Thymus (tissue), 14 donors: Measurements from ENCODE around the gene LRWD1. TPM values are rescaled to one million over a fixed set of nuclear protein-coding genes. Genes with fewer than 3 reads are reported as not detected.
A peak's percentile ranks its signal among the peaks of the same experiment; 100 is the strongest.

Experiments used
- DNase-seq, 9 donors: peaks; one replicate each; pipeline ENCODE4 v3.0.0-alpha.2; 2013; ENCODE audit warnings: low spot score in 9 of 9, low read depth in 6 of 9, missing footprints in 1 of 9
- H3K27ac ChIP-seq, 2 donors: one replicate each; pipeline ENCODE4 v1.5.1; 2013; ENCODE audit warnings: control low read depth in 1 of 2, low read depth in 1 of 2, low read length in 1 of 2, mild to moderate bottlenecking in 1 of 2, moderate library complexity in 1 of 2
- H3K27me3 ChIP-seq, 2 donors: one replicate each; pipeline ENCODE4 v1.5.1; 2013; ENCODE audit warnings: low read length in 1 of 2; ENCODE audit not compliant: control insufficient read depth in 2 of 2, insufficient read depth in 1 of 2
- H3K36me3 ChIP-seq, 2 donors: one replicate each; pipeline ENCODE4 v1.5.1; 2013; ENCODE audit warnings: low read length in 1 of 2, mild to moderate bottlenecking in 1 of 2, moderate library complexity in 1 of 2; ENCODE audit not compliant: control insufficient read depth in 2 of 2, insufficient read depth in 2 of 2
- H3K4me1 ChIP-seq, 2 donors: one replicate each; pipeline ENCODE4 v1.5.1; 2013; ENCODE audit warnings: low read length in 2 of 2; ENCODE audit not compliant: control insufficient read depth in 2 of 2, insufficient read depth in 2 of 2
- H3K4me3 ChIP-seq, 2 donors: one replicate each; pipeline ENCODE4 v1.5.1; 2013; ENCODE audit warnings: low read length in 2 of 2, control low read depth in 1 of 2, mild to moderate bottlenecking in 1 of 2
- H3K9me3 ChIP-seq, 2 donors: one replicate each; pipeline ENCODE4 v1.5.1; 2013; ENCODE audit warnings: low read length in 1 of 2, mild to moderate bottlenecking in 1 of 2; ENCODE audit not compliant: control insufficient read depth in 2 of 2, insufficient read depth in 1 of 2
- WGBS: extraction: QIAGEN DNeasy Blood & Tissue Kit; methylation state at CpG from one replicate; pipeline ENCODE4 v1.1.7; 2013; 5-methylcytosine and 5-hydroxymethylcytosine counted together
- long read RNA-seq, 10 donors: transcript quantifications; one replicate each; lab custom pipeline, GENCODE V29; 2026
- polyA plus RNA-seq: library from polyadenylated mRNA; stranded (reverse); fragments of 200-250 nt; gene quantifications from one replicate; pipeline ENCODE4 v1.2.3, GENCODE V29; 2013
- total RNA-seq: library from RNA; stranded (reverse); fragments of 120-200 nt; gene quantifications from one replicate; pipeline ENCODE4 v1.2.4, GENCODE V29; 2013
- donor health status: healthy.

Gene LRWD1
- total RNA-seq (16.2 TPM), polyA plus RNA-seq (19.9 TPM)
- long read RNA-seq, donor 1, result 0 reads
- long read RNA-seq, donor 2, result 0 reads
- long read RNA-seq, donor 3, transcript LRWD1-201 (15 exons, 2,215 nt), result major isoform, 8 of 17 reads
- long read RNA-seq, donor 3, partial matches to known transcripts, result 9 of 17 reads
- long read RNA-seq, donor 3, other reads (novel, unspliced or antisense), result 0 of 17 reads
- long read RNA-seq, donor 4, partial matches to known transcripts, result 0 of 1 reads
- long read RNA-seq, donor 4, other reads (novel, unspliced or antisense), result 0 of 1 reads
- long read RNA-seq, donor 5, transcript LRWD1-201 (15 exons, 2,215 nt), result major isoform, 5 of 35 reads
- long read RNA-seq, donor 5, partial matches to known transcripts, result 30 of 35 reads
- long read RNA-seq, donor 5, other reads (novel, unspliced or antisense), result 0 of 35 reads
- long read RNA-seq, donor 6, transcript LRWD1-201 (15 exons, 2,215 nt), result major isoform, 9 of 10 reads
- long read RNA-seq, donor 6, partial matches to known transcripts, result 0 of 10 reads
- long read RNA-seq, donor 6, other reads (novel, unspliced or antisense), result 0 of 10 reads
- long read RNA-seq, donor 7, partial matches to known transcripts, result 42 of 248 reads
- long read RNA-seq, donor 7, other reads (novel, unspliced or antisense), result 206 of 248 reads
- long read RNA-seq, donor 8, partial matches to known transcripts, result 0 of 2 reads
- long read RNA-seq, donor 8, other reads (novel, unspliced or antisense), result 0 of 2 reads
- long read RNA-seq, donor 9, transcript LRWD1-201 (15 exons, 2,215 nt), result major isoform, 5 of 5 reads
- long read RNA-seq, donor 9, partial matches to known transcripts, result 0 of 5 reads
- long read RNA-seq, donor 9, other reads (novel, unspliced or antisense), result 0 of 5 reads
- long read RNA-seq, donor 10, partial matches to known transcripts, result 6 of 10 reads
- long read RNA-seq, donor 10, other reads (novel, unspliced or antisense), result 0 of 10 reads

GRCh38 chr7:102464577-102465280 is at the start of gene LRWD1, which contains the start of gene ALKBH4:
Gene LRWD1 (plus strand): TSS chr7:102464984. CDS start chr7:102465081, 97 bp downstream.
Gene ALKBH4 (minus strand): TSS chr7:102464863. CDS start chr7:102464836, 27 bp downstream.
- Histone ChIP-seq H3K4me3 (peak within 1 kb of the TSS; percentile 83 to 100), H3K36me3 (peaks cover 8 to 22% of the 10 kb centered on the region in 2 donors), H3K27ac (peak within 1 kb of the TSS in 1 of 2 donors; percentile 63), H3K9me3 (no peaks in the 10 kb centered on the region), H3K27me3 (no peaks in the 10 kb centered on the region), H3K4me1 (peaks cover 9 to 17% of the 10 kb centered on the region in 2 donors)
- DNase-seq, result peak; percentile 64 to 93 (median 85)
- under 1% methylated on average over 81 of the region's 81 CpGs for WGBS

- WGBS, result 61% methylated on average over 12 of the region's 12 CpGs
- peak in 1 of 9 donors; percentile 56 for DNase-seq
- peak overlapping the region; percentile 79 to 86 for H3K27ac ChIP-seq
- H3K4me1 ChIP-seq, result peaks cover 10 to 43% of the 10 kb centered on the region in 2 donors
- H3K9me3 ChIP-seq, result no peaks in the 10 kb centered on the region
- H3K27me3 ChIP-seq, result no peaks in the 10 kb centered on the region
- H3K36me3 ChIP-seq, result peaks cover 19 to 57% of the 10 kb centered on the region in 2 donors
- no peak overlapping the region for H3K4me3 ChIP-seq
These were observed 49.0 kb upstream of the LRWD1 start for GRCh38 chr7:102415685-102416225.

- Histone ChIP-seq H3K4me3 (no peak overlapping the region), H3K27ac (peak overlapping the region; percentile 59 to 79), H3K9me3 (no peaks in the 10 kb centered on the region), H3K27me3 (no peaks in the 10 kb centered on the region), H3K36me3 (peaks cover 17 to 50% of the 10 kb centered on the region in 2 donors), H3K4me1 (peaks cover 14 to 50% of the 10 kb centered on the region in 2 donors)
- DNase-seq, result no peak
- WGBS, result 92% methylated on average over 6 of the region's 6 CpGs
These were observed 48.4 kb upstream of the LRWD1 start for GRCh38 chr7:102416406-102416805.

DNA sequence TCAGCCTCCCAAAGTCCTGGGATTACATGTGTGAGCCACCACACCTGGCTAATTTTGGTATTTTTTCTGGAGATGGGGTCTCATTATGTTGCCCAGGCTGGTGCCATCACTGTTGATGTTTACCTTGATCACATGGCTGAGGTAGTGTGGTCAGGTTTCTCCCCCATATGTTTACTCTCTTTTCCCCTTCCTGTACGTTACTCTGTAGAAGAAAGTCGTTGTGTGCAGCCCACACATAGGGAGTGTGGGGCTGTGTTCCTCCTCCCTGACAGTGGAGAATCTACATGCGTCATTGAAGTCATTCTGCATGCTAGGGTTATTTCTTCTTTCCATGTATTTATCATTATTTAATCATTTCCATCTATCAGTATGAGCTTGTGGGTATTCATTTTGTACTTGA is 47.7 kb upstream of the LRWD1 start:
- peak in 1 of 9 donors; percentile 63 for DNase-seq
- peaks cover 14 to 51% of the 10 kb centered on the region in 2 donors for H3K4me1 ChIP-seq
- H3K36me3 ChIP-seq, result peaks cover 23 to 48% of the 10 kb centered on the region in 2 donors
- H3K9me3 ChIP-seq, result no peaks in the 10 kb centered on the region
- 39% methylated on average over 3 of the region's 3 CpGs for WGBS
- no peaks in the 10 kb centered on the region for H3K27me3 ChIP-seq
- peak overlapping the region in 1 of 2 donors; percentile 41 for H3K27ac ChIP-seq
- no peak overlapping the region for H3K4me3 ChIP-seq

- Histone ChIP-seq H3K36me3 (peaks cover 18 to 35% of the 10 kb centered on the region in 2 donors), H3K9me3 (no peaks in the 10 kb centered on the region), H3K4me3 (no peak overlapping the region), H3K4me1 (peaks cover 11 to 46% of the 10 kb centered on the region in 2 donors), H3K27me3 (no peaks in the 10 kb centered on the region), H3K27ac (no peak overlapping the region)
- 98% methylated on average over 5 of the region's 5 CpGs for WGBS
- no peak for DNase-seq
These were observed 46.2 kb upstream of the LRWD1 start for GRCh38 chr7:102418592-102418991.

DNA sequence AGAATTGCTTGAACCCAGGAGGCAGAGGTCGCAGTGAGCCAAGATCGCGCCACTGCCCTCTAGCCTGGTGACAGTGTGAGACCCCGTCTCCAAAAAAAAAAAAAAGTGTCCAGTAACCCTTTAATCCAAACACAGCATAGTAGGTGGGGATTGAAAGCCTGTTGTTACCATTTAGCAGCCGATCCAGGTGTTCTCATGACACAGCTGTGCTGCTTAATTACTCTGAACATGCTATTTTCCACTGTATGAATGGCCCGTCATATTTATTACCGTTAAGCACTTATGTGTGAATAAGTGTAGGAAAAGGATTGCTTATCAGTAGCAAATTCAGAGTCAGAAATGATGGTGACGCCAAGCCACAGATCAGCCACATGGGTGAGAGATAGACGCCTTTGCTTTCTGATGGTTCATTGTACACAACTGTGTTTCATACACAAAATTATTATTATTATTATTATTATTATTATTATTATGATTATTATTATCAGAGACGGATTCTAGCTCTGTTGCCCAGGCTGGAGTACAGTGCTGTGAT is 43.0 kb upstream of the LRWD1 start:
- Histone ChIP-seq H3K36me3 (peaks cover 29 to 31% of the 10 kb centered on the region in 2 donors), H3K4me1 (peaks cover 34 to 59% of the 10 kb centered on the region in 2 donors), H3K27ac (no peak overlapping the region), H3K27me3 (no peaks in the 10 kb centered on the region), H3K4me3 (no peak overlapping the region), H3K9me3 (peaks cover 0 to 2% of the 10 kb centered on the region in 2 donors)
- no peak for DNase-seq
- 96% methylated on average over 10 of the region's 10 CpGs for WGBS

GRCh38 chr7:102424129-102424551 is 40.6 kb upstream of the LRWD1 start:
- 77% methylated on average over 12 of the region's 12 CpGs for WGBS
- Histone ChIP-seq H3K36me3 (peaks cover 27 to 29% of the 10 kb centered on the region in 2 donors), H3K27me3 (no peaks in the 10 kb centered on the region), H3K4me3 (no peak overlapping the region), H3K4me1 (peaks cover 39 to 66% of the 10 kb centered on the region in 2 donors), H3K27ac (peak overlapping the region; percentile 62 to 100), H3K9me3 (peaks cover 0 to 2% of the 10 kb centered on the region in 2 donors)
- DNase-seq, result no peak

DNA sequence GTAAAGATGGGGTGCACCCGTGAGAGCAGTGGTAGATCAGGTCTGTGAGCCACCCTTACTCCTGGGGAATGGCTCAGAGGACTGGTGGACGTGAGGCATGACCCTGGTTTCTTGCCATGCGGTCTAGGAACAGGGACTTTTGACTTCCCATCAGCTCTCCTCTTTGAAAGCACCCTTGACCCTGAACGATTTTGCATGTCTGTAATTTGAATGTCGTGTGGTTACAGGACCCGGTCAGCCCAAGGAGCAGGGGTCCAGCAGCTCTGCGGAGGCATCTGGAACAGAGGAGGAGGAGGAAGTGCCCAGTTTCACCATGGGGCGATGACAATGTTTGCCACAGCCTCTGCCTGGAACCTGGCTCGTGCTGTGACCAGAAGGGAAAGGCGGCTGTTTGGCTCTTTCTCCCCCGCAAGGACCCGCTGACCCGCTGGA is 40.0 kb upstream of the LRWD1 start:
- H3K36me3 ChIP-seq, result peaks cover 24 to 27% of the 10 kb centered on the region in 2 donors
- H3K4me3 ChIP-seq, result no peak overlapping the region

More for the DNA sequence above, 40.0 kb upstream of the LRWD1 start:
- Histone ChIP-seq H3K27me3 (no peaks in the 10 kb centered on the region), H3K4me1 (peaks cover 44 to 73% of the 10 kb centered on the region in 2 donors), H3K9me3 (peaks cover 0 to 2% of the 10 kb centered on the region in 2 donors), H3K27ac (peak overlapping the region; percentile 99 to 100)
- DNase-seq, result no peak
- WGBS, result 92% methylated on average over 13 of the region's 13 CpGs
